ENCODE measurements around the gene TRNP1. TPM values are rescaled to one million over a fixed set of nuclear protein-coding genes. Genes with fewer than 3 reads are reported as not detected.

TRNP1 gene
- total RNA-seq, 2 experiments from 2014 or later, result 0.19 to 0.20 TPM

DNA sequence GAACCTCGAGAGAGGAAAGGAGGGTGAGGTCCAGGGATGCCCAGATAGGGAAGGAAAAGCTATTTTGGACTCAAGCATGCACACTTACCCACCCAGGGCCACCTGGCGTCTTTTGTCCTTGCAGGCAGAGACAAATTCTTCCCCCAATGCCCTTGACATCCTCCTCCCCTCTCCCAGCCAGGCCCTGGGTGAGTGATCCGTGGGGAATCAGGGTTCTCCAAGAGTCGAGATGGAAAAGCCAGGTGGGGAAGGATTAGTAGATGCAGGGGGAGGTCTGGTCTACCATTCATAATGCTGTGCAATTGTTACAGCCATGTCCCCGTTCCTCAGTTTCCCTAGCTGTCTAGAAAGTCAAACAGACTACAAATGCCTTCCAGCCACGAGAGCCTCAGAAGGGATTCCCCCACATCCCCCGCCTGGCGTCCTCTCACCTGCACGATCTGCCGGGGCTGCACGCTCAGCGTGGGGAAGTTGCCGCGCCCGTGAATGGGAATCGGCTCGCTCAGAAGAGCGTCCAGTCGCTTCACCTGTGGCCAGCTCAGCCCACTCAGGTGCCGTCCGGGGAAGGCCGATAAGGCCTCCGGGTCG is 18.6 kb downstream of the TRNP1 start:
- Mint-ChIP-seq H3K4me1 (ENCODE audit: low read depth) (peaks cover 5% of the 10 kb centered on the region), H3K27ac (no peak overlapping the region), H3K27me3 (peaks cover 46% of the 10 kb centered on the region), H3K36me3 (ENCODE audit: low read depth) (no peaks in the 10 kb centered on the region), H3K9me3 (no peaks in the 10 kb centered on the region), H3K4me3 (no peak overlapping the region)
- H3K4me1 ChIP-seq (ENCODE audit: insufficient read depth, low read length), result peaks cover 15% of the 10 kb centered on the region
- POLR2A ChIA-PET, result no interaction called here
- ATAC-seq (ENCODE audit: poor library complexity) (peak; percentile 35), DNase-seq (peak in 1 of 14 experiments; percentile 32)
- TF ChIP-seq, protein P1, sequence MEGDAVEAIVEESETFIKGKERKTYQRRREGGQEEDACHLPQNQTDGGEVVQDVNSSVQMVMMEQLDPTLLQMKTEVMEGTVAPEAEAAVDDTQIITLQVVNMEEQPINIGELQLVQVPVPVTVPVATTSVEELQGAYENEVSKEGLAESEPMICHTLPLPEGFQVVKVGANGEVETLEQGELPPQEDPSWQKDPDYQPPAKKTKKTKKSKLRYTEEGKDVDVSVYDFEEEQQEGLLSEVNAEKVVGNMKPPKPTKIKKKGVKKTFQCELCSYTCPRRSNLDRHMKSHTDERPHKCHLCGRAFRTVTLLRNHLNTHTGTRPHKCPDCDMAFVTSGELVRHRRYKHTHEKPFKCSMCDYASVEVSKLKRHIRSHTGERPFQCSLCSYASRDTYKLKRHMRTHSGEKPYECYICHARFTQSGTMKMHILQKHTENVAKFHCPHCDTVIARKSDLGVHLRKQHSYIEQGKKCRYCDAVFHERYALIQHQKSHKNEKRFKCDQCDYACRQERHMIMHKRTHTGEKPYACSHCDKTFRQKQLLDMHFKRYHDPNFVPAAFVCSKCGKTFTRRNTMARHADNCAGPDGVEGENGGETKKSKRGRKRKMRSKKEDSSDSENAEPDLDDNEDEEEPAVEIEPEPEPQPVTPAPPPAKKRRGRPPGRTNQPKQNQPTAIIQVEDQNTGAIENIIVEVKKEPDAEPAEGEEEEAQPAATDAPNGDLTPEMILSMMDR (IDR thresholded peaks at IDR 0.05), result no peak
- H3K27me3 ChIP-seq (ENCODE audit: control insufficient read depth in 1 of 2, insufficient read depth in 2 of 2, low read length in 2 of 2), result peaks cover 18 to 29% of the 10 kb centered on the region in 2 experiments
- H3K4me3 ChIP-seq (ENCODE audit: low read length), result no peak overlapping the region
- no peaks in the 10 kb centered on the region for H3K36me3 ChIP-seq (ENCODE audit: insufficient read depth, low read length)
- peaks cover 0 to 7% of the 10 kb centered on the region in 2 experiments for H3K9me3 ChIP-seq (ENCODE audit: control insufficient read depth in 1 of 2, insufficient read depth in 1 of 2, low read length in 2 of 2)
- no peak overlapping the region for H3K27ac ChIP-seq (ENCODE audit: low read depth in 1 of 2, low read length in 2 of 2)
- CTCF ChIA-PET, result interaction anchor here (0.6 to 1.3 kb wide), 2 partner anchors 15 to 31 kb away, joined by 3 read pairs; no protein-coding TSS in a partner anchor
- intact Hi-C loops (cut with DNase I, micrococcal nuclease), result no loop called here

DNA sequence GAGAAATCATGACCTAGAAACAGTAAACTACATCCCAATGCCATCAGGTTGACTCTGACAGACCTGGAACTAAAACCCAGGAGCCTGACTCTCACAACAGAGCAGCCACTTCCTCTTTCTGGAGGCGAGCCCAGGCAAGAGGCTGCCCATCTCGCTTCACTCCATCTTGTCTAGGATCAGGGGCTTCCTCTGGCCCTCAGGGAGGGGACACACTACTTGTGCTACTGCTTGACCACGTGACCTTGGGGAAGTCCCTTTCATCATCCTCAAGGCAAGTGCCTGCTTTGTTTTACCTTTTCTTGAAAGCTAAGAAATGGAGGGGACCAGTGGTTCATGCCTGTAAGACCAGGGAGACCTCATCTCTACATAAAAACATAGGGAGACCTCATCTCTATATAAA is 21.8 kb downstream of the TRNP1 start:
- TF ChIP-seq, protein P1 (IDR thresholded peaks at IDR 0.05), result no peak
- Mint-ChIP-seq H3K27me3 (peaks cover 29% of the 10 kb centered on the region), H3K27ac (no peak overlapping the region), H3K36me3 (ENCODE audit: low read depth) (no peaks in the 10 kb centered on the region), H3K9me3 (no peaks in the 10 kb centered on the region), H3K4me1 (ENCODE audit: low read depth) (peaks cover 5% of the 10 kb centered on the region), H3K4me3 (no peak overlapping the region)
- Histone ChIP-seq H3K9me3 (ENCODE audit: control insufficient read depth in 1 of 2, insufficient read depth in 1 of 2, low read length in 2 of 2) (peaks cover 0 to 7% of the 10 kb centered on the region in 2 experiments), H3K27ac (ENCODE audit: low read depth in 1 of 2, low read length in 2 of 2) (no peak overlapping the region), H3K4me1 (ENCODE audit: insufficient read depth, low read length) (peaks cover 15% of the 10 kb centered on the region), H3K27me3 (ENCODE audit: control insufficient read depth in 1 of 2, insufficient read depth in 2 of 2, low read length in 2 of 2) (peaks cover 18 to 26% of the 10 kb centered on the region in 2 experiments), H3K4me3 (ENCODE audit: low read length) (no peak overlapping the region), H3K36me3 (ENCODE audit: insufficient read depth, low read length) (no peaks in the 10 kb centered on the region)
- intact Hi-C loops (cut with DNase I, micrococcal nuclease), result no loop called here
- DNase-seq, result peak in 1 of 14 experiments; percentile 31
- POLR2A ChIA-PET, result no interaction called here
- CTCF ChIA-PET, result no interaction called here
- ATAC-seq (ENCODE audit: poor library complexity), result no peak

DNA sequence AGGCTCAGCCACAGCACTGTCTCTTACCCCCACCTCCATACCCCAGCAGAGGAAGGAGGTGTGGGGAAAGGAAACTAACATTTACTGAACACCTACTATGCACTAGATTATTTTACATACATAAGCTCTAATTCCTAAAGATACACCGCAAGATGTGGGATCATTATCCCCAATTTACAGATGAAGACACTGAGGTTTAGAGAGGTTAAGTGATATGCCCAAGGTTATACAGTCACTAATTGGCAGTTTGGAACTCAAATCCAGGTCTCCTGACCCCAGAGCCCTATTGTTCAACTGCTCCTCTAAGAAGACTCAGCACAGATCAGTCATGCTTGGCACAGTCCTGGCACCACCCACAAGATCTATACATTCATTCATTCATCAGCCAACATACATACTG is 22.9 kb downstream of the TRNP1 start:
- peaks cover 15% of the 10 kb centered on the region for H3K4me1 ChIP-seq (ENCODE audit: insufficient read depth, low read length)
- Mint-ChIP-seq H3K4me1 (ENCODE audit: low read depth) (peaks cover 5% of the 10 kb centered on the region), H3K4me3 (no peak overlapping the region), H3K27ac (no peak overlapping the region), H3K27me3 (peaks cover 20% of the 10 kb centered on the region), H3K9me3 (no peaks in the 10 kb centered on the region), H3K36me3 (ENCODE audit: low read depth) (no peaks in the 10 kb centered on the region)
- intact Hi-C loops (cut with DNase I, micrococcal nuclease), result no loop called here
- no peak overlapping the region for H3K4me3 ChIP-seq (ENCODE audit: low read length)
- peaks cover 13 to 22% of the 10 kb centered on the region in 2 experiments for H3K27me3 ChIP-seq (ENCODE audit: control insufficient read depth in 1 of 2, insufficient read depth in 2 of 2, low read length in 2 of 2)
- CTCF ChIA-PET, result no interaction called here
- no peak overlapping the region for H3K27ac ChIP-seq (ENCODE audit: low read depth in 1 of 2, low read length in 2 of 2)
- DNase-seq (no peak), ATAC-seq (ENCODE audit: poor library complexity) (no peak)
- H3K36me3 ChIP-seq (ENCODE audit: insufficient read depth, low read length), result no peaks in the 10 kb centered on the region
- POLR2A ChIA-PET, result interaction anchor here (0.6 kb wide), 1 partner anchor 692 kb away, joined by 3 read pairs; no protein-coding TSS in a partner anchor
- H3K9me3 ChIP-seq (ENCODE audit: control insufficient read depth in 1 of 2, insufficient read depth in 1 of 2, low read length in 2 of 2), result peaks cover 0 to 7% of the 10 kb centered on the region in 2 experiments
- TF ChIP-seq, protein P1 (IDR thresholded peaks at IDR 0.05), result no peak
